ENCODE data around the gene URB1. TPM values are rescaled to one million over a fixed set of nuclear protein-coding genes. Genes with fewer than 3 reads are reported as not detected.

Gene URB1
- total RNA-seq, 2 experiments from 2014 or later, result 19.4 to 25.4 TPM

DNA sequence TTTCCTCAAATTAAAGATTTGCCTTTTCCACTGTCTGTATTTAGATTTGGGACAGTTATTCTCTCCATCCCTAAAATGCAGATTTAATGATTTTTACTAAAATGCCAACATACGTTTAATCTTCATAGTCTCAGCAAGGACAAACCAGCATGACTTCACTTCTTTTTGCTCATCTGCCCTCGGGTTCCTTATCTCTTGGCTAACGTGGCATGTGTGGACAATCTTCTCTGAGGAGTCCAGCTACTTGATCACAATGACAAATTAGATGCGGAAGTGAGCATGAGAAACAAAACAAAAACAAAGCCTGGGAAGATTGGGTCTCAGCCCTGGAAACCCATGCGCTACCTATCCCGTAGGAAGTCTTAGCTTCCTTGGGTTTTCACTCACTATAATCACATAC lies 93.1 kb downstream of the URB1 start:
- no TSS peak for BruUV-seq (replicated peaks)
- CTCF ChIA-PET (ENCODE audit: unreplicated experiment), result no interaction called here
- Histone ChIP-seq H3K4me3 (ENCODE audit: low read depth, low read length, poor library complexity, severe bottlenecking) (no peak overlapping the region), H3K79me2 (ENCODE audit: insufficient read depth, low read depth, low read length) (no peaks in the 10 kb centered on the region), H3K27ac (ENCODE audit: low read depth, low read length, poor library complexity, severe bottlenecking) (no peak overlapping the region), H2AFZ (ENCODE audit: low read length) (no peak overlapping the region), H3K9me3 (ENCODE audit: low read length) (no peaks in the 10 kb centered on the region), H3K36me3 (ENCODE audit: insufficient read depth, low read length) (peaks cover 20% of the 10 kb centered on the region; the same call in 1 of the 2 replicates), H3K4me2 (ENCODE audit: low read length) (no peak overlapping the region), H3K9me2 (ENCODE audit: insufficient read depth, low read length) (no peaks in the 10 kb centered on the region), H4K20me1 (ENCODE audit: insufficient read depth, low read length) (no peaks in the 10 kb centered on the region), H3K4me1 (ENCODE audit: insufficient read depth, low read length, poor library complexity, severe bottlenecking) (no peaks in the 10 kb centered on the region)
- POLR2A ChIA-PET, result interaction anchor here (0.7 kb wide), 1 partner anchor 9 kb away, joined by 6 read pairs; no protein-coding TSS in a partner anchor
- TF ChIP-seq EZH2phosphoT487 (IDR thresholded peaks at IDR 0.05; ENCODE audit: borderline replicate concordance, low read depth, low read length), result no peak
- TF ChIP-seq, protein P1, sequence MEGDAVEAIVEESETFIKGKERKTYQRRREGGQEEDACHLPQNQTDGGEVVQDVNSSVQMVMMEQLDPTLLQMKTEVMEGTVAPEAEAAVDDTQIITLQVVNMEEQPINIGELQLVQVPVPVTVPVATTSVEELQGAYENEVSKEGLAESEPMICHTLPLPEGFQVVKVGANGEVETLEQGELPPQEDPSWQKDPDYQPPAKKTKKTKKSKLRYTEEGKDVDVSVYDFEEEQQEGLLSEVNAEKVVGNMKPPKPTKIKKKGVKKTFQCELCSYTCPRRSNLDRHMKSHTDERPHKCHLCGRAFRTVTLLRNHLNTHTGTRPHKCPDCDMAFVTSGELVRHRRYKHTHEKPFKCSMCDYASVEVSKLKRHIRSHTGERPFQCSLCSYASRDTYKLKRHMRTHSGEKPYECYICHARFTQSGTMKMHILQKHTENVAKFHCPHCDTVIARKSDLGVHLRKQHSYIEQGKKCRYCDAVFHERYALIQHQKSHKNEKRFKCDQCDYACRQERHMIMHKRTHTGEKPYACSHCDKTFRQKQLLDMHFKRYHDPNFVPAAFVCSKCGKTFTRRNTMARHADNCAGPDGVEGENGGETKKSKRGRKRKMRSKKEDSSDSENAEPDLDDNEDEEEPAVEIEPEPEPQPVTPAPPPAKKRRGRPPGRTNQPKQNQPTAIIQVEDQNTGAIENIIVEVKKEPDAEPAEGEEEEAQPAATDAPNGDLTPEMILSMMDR (conservative IDR thresholded peaks at IDR 0.05; ENCODE audit: low read length), result no peak
- intact Hi-C loops (cut with micrococcal nuclease; ENCODE audit: unreplicated experiment), result no loop called here
- DNase-seq (ENCODE audit: low spot score), result no peak

GRCh38 chr21:32298658-32299081 lies 94.1 kb downstream of the URB1 start, which contains the start of gene MRAP:
Gene MRAP (plus strand): TSS chr21:32298855. CDS start chr21:32298972, 117 bp downstream.
- intact Hi-C loops (cut with micrococcal nuclease; ENCODE audit: unreplicated experiment), result no loop called here
- Histone ChIP-seq H3K36me3 (ENCODE audit: insufficient read depth, low read length) (peaks cover 20% of the 10 kb centered on the region; the same call in 1 of the 2 replicates), H2AFZ (ENCODE audit: low read length) (no peak within 1 kb of the TSS), H3K4me2 (ENCODE audit: low read length) (no peak within 1 kb of the TSS), H3K9me2 (ENCODE audit: insufficient read depth, low read length) (no peaks in the 10 kb centered on the region), H3K4me3 (ENCODE audit: low read depth, low read length, poor library complexity, severe bottlenecking) (no peak within 1 kb of the TSS), H3K27ac (ENCODE audit: low read depth, low read length, poor library complexity, severe bottlenecking) (no peak within 1 kb of the TSS), H3K4me1 (ENCODE audit: insufficient read depth, low read length, poor library complexity, severe bottlenecking) (no peaks in the 10 kb centered on the region), H3K9me3 (ENCODE audit: low read length) (no peaks in the 10 kb centered on the region), H4K20me1 (ENCODE audit: insufficient read depth, low read length) (no peaks in the 10 kb centered on the region), H3K79me2 (ENCODE audit: insufficient read depth, low read depth, low read length) (no peaks in the 10 kb centered on the region)
- TF ChIP-seq, protein P1 (conservative IDR thresholded peaks at IDR 0.05; ENCODE audit: low read length), result no peak
- TF ChIP-seq EZH2phosphoT487 (IDR thresholded peaks at IDR 0.05; ENCODE audit: borderline replicate concordance, low read depth, low read length), result no peak
- DNase-seq (ENCODE audit: low spot score), result no peak
- ChIA-PET CTCF (ENCODE audit: unreplicated experiment) (interaction anchor here (0.6 kb wide), 1 partner anchor 11 kb away, joined by 4 read pairs; no protein-coding TSS in a partner anchor), POLR2A (no interaction called here)
- no TSS peak for BruUV-seq (replicated peaks)

GRCh38 chr21:32298148-32298559 lies 94.7 kb downstream of the URB1 start:
- Histone ChIP-seq H2AFZ (ENCODE audit: low read length) (no peak overlapping the region), H3K36me3 (ENCODE audit: insufficient read depth, low read length) (peaks cover 20% of the 10 kb centered on the region; the same call in 1 of the 2 replicates), H3K4me3 (ENCODE audit: low read depth, low read length, poor library complexity, severe bottlenecking) (no peak overlapping the region), H3K4me1 (ENCODE audit: insufficient read depth, low read length, poor library complexity, severe bottlenecking) (no peaks in the 10 kb centered on the region), H3K9me3 (ENCODE audit: low read length) (no peaks in the 10 kb centered on the region), H3K9me2 (ENCODE audit: insufficient read depth, low read length) (no peaks in the 10 kb centered on the region), H3K27ac (ENCODE audit: low read depth, low read length, poor library complexity, severe bottlenecking) (no peak overlapping the region), H4K20me1 (ENCODE audit: insufficient read depth, low read length) (no peaks in the 10 kb centered on the region), H3K4me2 (ENCODE audit: low read length) (no peak overlapping the region), H3K79me2 (ENCODE audit: insufficient read depth, low read depth, low read length) (no peaks in the 10 kb centered on the region)
- no peak for DNase-seq (ENCODE audit: low spot score)
- TF ChIP-seq, protein P1 (conservative IDR thresholded peaks at IDR 0.05; ENCODE audit: low read length), result no peak
- no peak for TF ChIP-seq EZH2phosphoT487 (IDR thresholded peaks at IDR 0.05; ENCODE audit: borderline replicate concordance, low read depth, low read length)
- intact Hi-C loops (cut with micrococcal nuclease; ENCODE audit: unreplicated experiment), result no loop called here
- POLR2A ChIA-PET, result interaction anchor here (0.5 kb wide), 1 partner anchor 121 kb away, joined by 6 read pairs; no protein-coding TSS in a partner anchor
- BruUV-seq (replicated peaks), result no TSS peak
- CTCF ChIA-PET (ENCODE audit: unreplicated experiment), result no interaction called here
